ENCODE measurements around the gene PHF2. TPM values are rescaled to one million over a fixed set of nuclear protein-coding genes. Genes with fewer than 3 reads are reported as not detected.

Gene PHF2
- total and polyA plus RNA-seq, 9 of the 15 experiments (the other 6 are each of a cell fraction or from before 2014, with no cell fraction given) = 0.37 to 14.4 (median 8.1) TPM

DNA sequence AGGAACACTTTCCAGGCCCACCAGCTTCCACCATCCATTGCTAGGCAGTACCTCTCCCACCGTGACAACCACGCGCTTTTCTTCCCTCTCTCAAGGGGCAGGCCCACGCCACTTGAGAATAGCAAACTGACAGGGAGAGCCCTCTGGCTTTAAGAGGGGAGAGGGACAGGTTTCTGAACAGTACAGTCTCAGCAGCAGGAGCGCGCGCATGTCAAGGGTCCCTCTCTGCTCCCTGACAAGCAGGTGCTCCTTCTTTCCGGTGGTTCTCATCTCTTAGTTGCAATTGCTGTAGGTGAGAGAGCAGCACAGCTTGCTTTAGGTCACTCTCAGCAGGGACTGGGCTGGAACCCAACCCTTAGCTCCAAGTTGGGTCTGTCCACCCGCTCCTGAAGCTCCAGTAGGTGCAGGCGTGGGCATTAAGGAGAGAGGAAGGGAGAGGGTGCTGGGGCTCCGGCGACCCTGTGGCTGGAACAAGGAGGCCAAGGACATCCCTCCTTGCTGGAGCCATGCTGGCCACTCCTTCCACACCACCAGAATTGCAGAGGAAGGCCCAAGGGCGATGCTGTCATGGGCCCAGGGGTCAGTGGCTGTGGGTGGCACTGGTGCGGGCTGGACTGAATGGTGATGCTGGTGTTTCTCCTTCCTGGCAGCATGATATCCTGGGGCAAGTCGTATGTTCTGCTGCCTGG is 9.0 kb upstream of the PHF2 start:
- CTCF ChIA-PET (ENCODE audit: low intra/inter-chr PET ratio) = interaction anchor here (0.7 kb wide), 1 partner anchor 402 kb away, joined by 4 read pairs; no protein-coding TSS in a partner anchor
- H3K9me1 ChIP-seq (ENCODE audit: control insufficient read depth, insufficient read depth, low read length) = no peaks in the 10 kb centered on the region
- DNase-seq (ENCODE audit: extremely low read depth in 1 of 4, low spot score in 3 of 4) = peak in 1 of 4 experiments; percentile 27
- peaks cover 24% of the 10 kb centered on the region for H3K36me3 ChIP-seq (ENCODE audit: control insufficient read depth, insufficient read depth, low read length)
- H3K9me3 ChIP-seq (replicated peaks; ENCODE audit: control insufficient read depth, insufficient read depth, low read depth, low read length) = no peaks in the 10 kb centered on the region
- peaks cover 7 to 13% of the 10 kb centered on the region in 2 experiments; a peak in 4 of 5 replicates for H3K4me1 ChIP-seq (replicated peaks in 1 of 2; ENCODE audit: control insufficient read depth in 2 of 2, insufficient read depth in 2 of 2, low read length in 2 of 2)
- peak overlapping the region; percentile 89 for H3K4me2 ChIP-seq (ENCODE audit: insufficient read depth, low read length)
- WGBS (ENCODE audit: insufficient coverage, low coverage, missing lambda C conversion rate) = 65% methylated on average over 13 of the region's 15 CpGs
- POLR2A ChIA-PET = interaction anchor here (0.7 to 1.8 kb wide), 5 partner anchors 7 to 56 kb away, joined by 3 to 6 read pairs (median 4); no protein-coding TSS in a partner anchor
- H3K9ac ChIP-seq (ENCODE audit: insufficient read depth in 1 of 2, low read depth in 2 of 2, low read length in 2 of 2) = peak overlapping the region; percentile 86 to 89
- no peaks in the 10 kb centered on the region for H4K20me1 ChIP-seq (replicated peaks; ENCODE audit: control insufficient read depth, insufficient read depth, low read length)
- peak; percentile 19 for FAIRE-seq
- peak; percentile 13 for ATAC-seq
- peak overlapping the region; percentile 48 for H3K4me3 ChIP-seq
- BruUV-seq (replicated peaks) = no TSS peak
- H3K27me3 ChIP-seq (ENCODE audit: control insufficient read depth in 2 of 2, insufficient read depth in 2 of 2, low read length in 2 of 2) = no peaks in the 10 kb centered on the region
- intact Hi-C loops (cut with micrococcal nuclease) = loop anchor here (10.0 kb wide), 1 partner anchor 403 kb away; no protein-coding TSS in a partner anchor
- in situ Hi-C loops (cut with MboI) = no loop called here
- peak overlapping the region; percentile 85 for H2AFZ ChIP-seq (ENCODE audit: low read depth, low read length)
- peak overlapping the region; percentile 77 for H3K27ac ChIP-seq (ENCODE audit: extremely low read depth, low read depth, low read length)
- H3K79me2 ChIP-seq (ENCODE audit: control insufficient read depth, insufficient read depth, low read length) = no peaks in the 10 kb centered on the region; the same call in 2 of the 3 replicates
- TF ChIP-seq USF1 (CRISPR knock-in tag; IDR thresholded peaks at IDR 0.05) (0 out of 2 replicates have a peak, but pooled peaks have one; percentile 16), NR3C1 (CRISPR knock-in tag; IDR thresholded peaks at IDR 0.05) (no peak), PHB (CRISPR knock-in tag; IDR thresholded peaks at IDR 0.05) (no peak), YY1 (IDR thresholded peaks at IDR 0.05; ENCODE audit: borderline replicate concordance in 1 of 3, control insufficient read depth in 1 of 3, extremely low read depth in 1 of 3, insufficient read depth in 3 of 3, insufficient read length in 1 of 3, insufficient replicate concordance in 2 of 3, low read depth in 1 of 3, low read length in 2 of 3) (no peak), NCOA4 (IDR thresholded peaks at IDR 0.05; ENCODE audit: partially characterized antibody) (no peak), ZNF263 (CRISPR knock-in tag; IDR thresholded peaks at IDR 0.05; ENCODE audit: borderline replicate concordance) (peak; percentile 28; the same call in 1 of the 2 replicates)
- TF ChIP-seq, protein P1, sequence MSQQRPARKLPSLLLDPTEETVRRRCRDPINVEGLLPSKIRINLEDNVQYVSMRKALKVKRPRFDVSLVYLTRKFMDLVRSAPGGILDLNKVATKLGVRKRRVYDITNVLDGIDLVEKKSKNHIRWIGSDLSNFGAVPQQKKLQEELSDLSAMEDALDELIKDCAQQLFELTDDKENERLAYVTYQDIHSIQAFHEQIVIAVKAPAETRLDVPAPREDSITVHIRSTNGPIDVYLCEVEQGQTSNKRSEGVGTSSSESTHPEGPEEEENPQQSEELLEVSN (IDR thresholded peaks at IDR 0.05; ENCODE audit: borderline replicate concordance in 1 of 2, extremely low read depth in 1 of 2, insufficient read depth in 1 of 2, insufficient read length in 1 of 2, low read depth in 1 of 2, low read length in 1 of 2, poor library complexity in 1 of 2, severe bottlenecking in 1 of 2) = peak in 1 of 2 experiments; percentile 44
- TF ChIP-seq, protein P2, sequence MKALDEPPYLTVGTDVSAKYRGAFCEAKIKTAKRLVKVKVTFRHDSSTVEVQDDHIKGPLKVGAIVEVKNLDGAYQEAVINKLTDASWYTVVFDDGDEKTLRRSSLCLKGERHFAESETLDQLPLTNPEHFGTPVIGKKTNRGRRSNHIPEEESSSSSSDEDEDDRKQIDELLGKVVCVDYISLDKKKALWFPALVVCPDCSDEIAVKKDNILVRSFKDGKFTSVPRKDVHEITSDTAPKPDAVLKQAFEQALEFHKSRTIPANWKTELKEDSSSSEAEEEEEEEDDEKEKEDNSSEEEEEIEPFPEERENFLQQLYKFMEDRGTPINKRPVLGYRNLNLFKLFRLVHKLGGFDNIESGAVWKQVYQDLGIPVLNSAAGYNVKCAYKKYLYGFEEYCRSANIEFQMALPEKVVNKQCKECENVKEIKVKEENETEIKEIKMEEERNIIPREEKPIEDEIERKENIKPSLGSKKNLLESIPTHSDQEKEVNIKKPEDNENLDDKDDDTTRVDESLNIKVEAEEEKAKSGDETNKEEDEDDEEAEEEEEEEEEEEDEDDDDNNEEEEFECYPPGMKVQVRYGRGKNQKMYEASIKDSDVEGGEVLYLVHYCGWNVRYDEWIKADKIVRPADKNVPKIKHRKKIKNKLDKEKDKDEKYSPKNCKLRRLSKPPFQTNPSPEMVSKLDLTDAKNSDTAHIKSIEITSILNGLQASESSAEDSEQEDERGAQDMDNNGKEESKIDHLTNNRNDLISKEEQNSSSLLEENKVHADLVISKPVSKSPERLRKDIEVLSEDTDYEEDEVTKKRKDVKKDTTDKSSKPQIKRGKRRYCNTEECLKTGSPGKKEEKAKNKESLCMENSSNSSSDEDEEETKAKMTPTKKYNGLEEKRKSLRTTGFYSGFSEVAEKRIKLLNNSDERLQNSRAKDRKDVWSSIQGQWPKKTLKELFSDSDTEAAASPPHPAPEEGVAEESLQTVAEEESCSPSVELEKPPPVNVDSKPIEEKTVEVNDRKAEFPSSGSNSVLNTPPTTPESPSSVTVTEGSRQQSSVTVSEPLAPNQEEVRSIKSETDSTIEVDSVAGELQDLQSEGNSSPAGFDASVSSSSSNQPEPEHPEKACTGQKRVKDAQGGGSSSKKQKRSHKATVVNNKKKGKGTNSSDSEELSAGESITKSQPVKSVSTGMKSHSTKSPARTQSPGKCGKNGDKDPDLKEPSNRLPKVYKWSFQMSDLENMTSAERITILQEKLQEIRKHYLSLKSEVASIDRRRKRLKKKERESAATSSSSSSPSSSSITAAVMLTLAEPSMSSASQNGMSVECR (CRISPR knock-in tag; IDR thresholded peaks at IDR 0.05) = 0 out of 2 replicates have a peak, but pooled peaks have one; percentile 40
- TF ChIP-seq, protein P3, sequence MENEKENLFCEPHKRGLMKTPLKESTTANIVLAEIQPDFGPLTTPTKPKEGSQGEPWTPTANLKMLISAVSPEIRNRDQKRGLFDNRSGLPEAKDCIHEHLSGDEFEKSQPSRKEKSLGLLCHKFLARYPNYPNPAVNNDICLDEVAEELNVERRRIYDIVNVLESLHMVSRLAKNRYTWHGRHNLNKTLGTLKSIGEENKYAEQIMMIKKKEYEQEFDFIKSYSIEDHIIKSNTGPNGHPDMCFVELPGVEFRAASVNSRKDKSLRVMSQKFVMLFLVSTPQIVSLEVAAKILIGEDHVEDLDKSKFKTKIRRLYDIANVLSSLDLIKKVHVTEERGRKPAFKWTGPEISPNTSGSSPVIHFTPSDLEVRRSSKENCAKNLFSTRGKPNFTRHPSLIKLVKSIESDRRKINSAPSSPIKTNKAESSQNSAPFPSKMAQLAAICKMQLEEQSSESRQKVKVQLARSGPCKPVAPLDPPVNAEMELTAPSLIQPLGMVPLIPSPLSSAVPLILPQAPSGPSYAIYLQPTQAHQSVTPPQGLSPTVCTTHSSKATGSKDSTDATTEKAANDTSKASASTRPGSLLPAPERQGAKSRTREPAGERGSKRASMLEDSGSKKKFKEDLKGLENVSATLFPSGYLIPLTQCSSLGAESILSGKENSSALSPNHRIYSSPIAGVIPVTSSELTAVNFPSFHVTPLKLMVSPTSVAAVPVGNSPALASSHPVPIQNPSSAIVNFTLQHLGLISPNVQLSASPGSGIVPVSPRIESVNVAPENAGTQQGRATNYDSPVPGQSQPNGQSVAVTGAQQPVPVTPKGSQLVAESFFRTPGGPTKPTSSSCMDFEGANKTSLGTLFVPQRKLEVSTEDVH (IDR thresholded peaks at IDR 0.05; ENCODE audit: low read depth, partially characterized antibody) = no peak
